ENCODE data around the gene EEF1G. TPM values are rescaled to one million over a fixed set of nuclear protein-coding genes. Genes with fewer than 3 reads are reported as not detected.

Gene EEF1G
- polyA plus RNA-seq, 1 donor from 2014 or later = 1,555 TPM

DNA sequence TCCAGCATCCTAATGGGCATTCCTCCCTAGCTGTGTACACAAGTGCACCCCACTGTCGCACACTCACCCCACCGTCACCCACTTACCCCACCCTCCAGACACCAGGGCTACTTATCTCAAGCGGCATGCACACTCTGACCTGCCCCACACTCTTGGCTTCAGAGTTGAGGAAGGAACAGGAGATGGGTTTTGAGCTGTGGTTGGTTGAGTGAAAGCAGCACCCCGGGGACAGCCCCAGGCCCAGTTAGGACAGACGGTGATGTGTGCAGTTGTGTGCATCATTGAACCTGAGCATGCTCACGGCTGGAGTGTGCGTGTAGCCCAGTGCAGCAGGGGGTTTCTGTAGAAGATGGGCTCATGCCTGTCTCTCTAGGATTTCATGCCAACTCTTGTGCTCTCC, 59.5 kb downstream of the EEF1G start:
- H3K9me3 ChIP-seq (ENCODE audit: low read length) = no peaks in the 10 kb centered on the region
- H3K36me3 ChIP-seq (ENCODE audit: insufficient read depth, low read length) = no peaks in the 10 kb centered on the region
- H4K20me1 ChIP-seq (ENCODE audit: insufficient read depth) = no peaks in the 10 kb centered on the region
- TF ChIP-seq RAD21 (conservative IDR thresholded peaks at IDR 0.05) (no peak), SMC3 (conservative IDR thresholded peaks at IDR 0.05; ENCODE audit: poor library complexity) (no peak), CTCF (IDR thresholded peaks at IDR 0.05; ENCODE audit: poor library complexity, severe bottlenecking) (no peak), POLR2AphosphoS5 (IDR thresholded peaks at IDR 0.05) (no peak), REST (IDR thresholded peaks at IDR 0.05; ENCODE audit: borderline replicate concordance) (no peak), EZH2 (IDR thresholded peaks at IDR 0.05; ENCODE audit: borderline replicate concordance, insufficient read depth, low read length, poor library complexity, severe bottlenecking) (no peak), TAF1 (IDR thresholded peaks at IDR 0.05; ENCODE audit: low read depth) (no peak), EP300 (conservative IDR thresholded peaks at IDR 0.05; ENCODE audit: poor library complexity, severe bottlenecking) (no peak), MXI1 (conservative IDR thresholded peaks at IDR 0.05; ENCODE audit: poor library complexity, severe bottlenecking) (no peak)
- no peak overlapping the region for H3K9ac ChIP-seq (ENCODE audit: low read length)
- no peak overlapping the region for H3K4me3 ChIP-seq (ENCODE audit: low read length)
- no peak overlapping the region for H3K4me2 ChIP-seq (ENCODE audit: low read length)
- H3K79me2 ChIP-seq (replicated peaks; ENCODE audit: insufficient read depth, low read length) = no peaks in the 10 kb centered on the region
- H3K27ac ChIP-seq (ENCODE audit: low read length) = no peak overlapping the region
- H3K27me3 ChIP-seq (ENCODE audit: insufficient read depth, low read depth, low read length) = no peaks in the 10 kb centered on the region
- H3F3A ChIP-seq (ENCODE audit: insufficient read depth, low read length, poor library complexity, severe bottlenecking) = no peaks in the 10 kb centered on the region
- no peak overlapping the region for H2AFZ ChIP-seq (ENCODE audit: low read depth, low read length)
- H3K9me2 ChIP-seq (ENCODE audit: insufficient read depth, low read length) = no peaks in the 10 kb centered on the region

DNA sequence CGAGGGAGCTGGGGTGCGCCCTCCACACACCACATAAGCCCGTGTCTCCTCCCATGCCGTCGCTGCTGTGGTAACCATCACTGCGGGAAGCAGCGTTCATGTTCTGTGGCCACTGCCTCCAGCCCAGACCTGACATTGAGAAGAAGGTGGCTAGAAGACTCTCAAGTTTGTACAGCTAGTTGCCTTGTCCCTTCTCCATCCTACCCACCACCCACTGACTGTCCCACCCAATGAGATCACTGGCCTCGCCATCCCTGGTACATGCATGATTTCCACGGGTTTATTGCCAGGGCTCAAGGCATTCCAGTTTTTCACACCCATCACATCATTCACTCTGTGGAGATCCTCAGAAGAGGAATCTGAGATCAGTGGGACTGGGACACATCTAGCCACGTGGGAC, 60.1 kb downstream of the EEF1G start:
- H3K9ac ChIP-seq (ENCODE audit: low read length) = no peak overlapping the region
- H3K36me3 ChIP-seq (ENCODE audit: insufficient read depth, low read length) = no peaks in the 10 kb centered on the region
- no peaks in the 10 kb centered on the region for H3K9me3 ChIP-seq (ENCODE audit: low read length)
- no peak overlapping the region for H3K27ac ChIP-seq (ENCODE audit: low read length)
- no peaks in the 10 kb centered on the region for H4K20me1 ChIP-seq (ENCODE audit: insufficient read depth)
- no peak overlapping the region for H3K4me2 ChIP-seq (ENCODE audit: low read length)
- no peaks in the 10 kb centered on the region for H3K27me3 ChIP-seq (ENCODE audit: insufficient read depth, low read depth, low read length)
- H2AFZ ChIP-seq (ENCODE audit: low read depth, low read length) = no peak overlapping the region
- H3K4me3 ChIP-seq (ENCODE audit: low read length) = no peak overlapping the region
- no peaks in the 10 kb centered on the region for H3K79me2 ChIP-seq (replicated peaks; ENCODE audit: insufficient read depth, low read length)
- TF ChIP-seq RAD21 (conservative IDR thresholded peaks at IDR 0.05) = no peak
- no peak for TF ChIP-seq REST (IDR thresholded peaks at IDR 0.05; ENCODE audit: borderline replicate concordance)
- TF ChIP-seq POLR2AphosphoS5 (IDR thresholded peaks at IDR 0.05) = no peak
- no peak for TF ChIP-seq SMC3 (conservative IDR thresholded peaks at IDR 0.05; ENCODE audit: poor library complexity)
- TF ChIP-seq CTCF (IDR thresholded peaks at IDR 0.05; ENCODE audit: poor library complexity, severe bottlenecking) = no peak
- no peak for TF ChIP-seq EZH2 (IDR thresholded peaks at IDR 0.05; ENCODE audit: borderline replicate concordance, insufficient read depth, low read length, poor library complexity, severe bottlenecking)
- TF ChIP-seq EP300 (conservative IDR thresholded peaks at IDR 0.05; ENCODE audit: poor library complexity, severe bottlenecking) = no peak
- no peak for TF ChIP-seq MXI1 (conservative IDR thresholded peaks at IDR 0.05; ENCODE audit: poor library complexity, severe bottlenecking)
- TF ChIP-seq TAF1 (IDR thresholded peaks at IDR 0.05; ENCODE audit: low read depth) = no peak
- no peaks in the 10 kb centered on the region for H3F3A ChIP-seq (ENCODE audit: insufficient read depth, low read length, poor library complexity, severe bottlenecking)
- no peaks in the 10 kb centered on the region for H3K9me2 ChIP-seq (ENCODE audit: insufficient read depth, low read length)

Measured in neural cell (in vitro differentiated cells).